Thyroid gland (tissue), 4 donors: ENCODE results near the gene DLG1.

Source experiments
- CTCF ChIP-seq, 6 experiments: fragments of 200-600 bp in 3 of 6; fragments of 450-650 bp in 3 of 6; sonication (generic) in 3 of 6; IDR thresholded peaks; one replicate each; pipeline ENCODE4 v1.5.1; 2016 to 2019; ENCODE audit warnings: antibody characterized with exemption in 6 of 6, mild to moderate bottlenecking in 2 of 6, inconsistent platforms in 1 of 6, moderate library complexity in 1 of 6
- POLR2A ChIP-seq, 2 donors: fragments of 450-650 bp; IDR thresholded peaks; one replicate each; pipeline ENCODE4 v1.6.1; 2017; ENCODE audit warnings: antibody characterized with exemption in 2 of 2, mild to moderate bottlenecking in 2 of 2, moderate library complexity in 1 of 2

- no peak for TF ChIP-seq POLR2A (IDR thresholded peaks at IDR 0.05)
- no peak for TF ChIP-seq CTCF (IDR thresholded peaks at IDR 0.05)
These were observed 106.5 kb downstream of the DLG1 start for GRCh38 chr3:197191897-197192296.
